ENCODE data around the gene BAHCC1. TPM values are rescaled to one million over a fixed set of nuclear protein-coding genes. Genes with fewer than 3 reads are reported as not detected.

Gene BAHCC1
- total RNA-seq, 1 experiment from 2014 or later, result 33.7 TPM

GRCh38 chr17:81388091-81388611 is 7.1 kb upstream of the BAHCC1 start:
- no TSS peak for BruUV-seq (replicated peaks)
- Histone ChIP-seq H3K27me3 (ENCODE audit: insufficient read depth, low read depth) (no peaks in the 10 kb centered on the region), H4K20me1 (ENCODE audit: insufficient read depth) (no peaks in the 10 kb centered on the region), H3K4me3 (no peak overlapping the region), H3K4me2 (peak overlapping the region; percentile 75; the same call in 1 of the 2 replicates), H2AFZ (no peak overlapping the region), H3K36me3 (ENCODE audit: low read depth) (no peaks in the 10 kb centered on the region), H3K27ac (no peak overlapping the region), H3F3A (ENCODE audit: insufficient read depth, low read depth) (peaks cover 7% of the 10 kb centered on the region; the same call in 1 of the 2 replicates), H3K79me2 (ENCODE audit: low read depth) (peaks cover 9% of the 10 kb centered on the region), H3K4me1 (replicated peaks; ENCODE audit: insufficient read depth) (peaks cover 6% of the 10 kb centered on the region; the same call in 1 of the 2 replicates), H3K9me2 (ENCODE audit: insufficient read depth) (no peaks in the 10 kb centered on the region), H3K9me3 (ENCODE audit: insufficient read depth, low read depth) (no peaks in the 10 kb centered on the region)
- DNase-seq, result no peak
- no peak for TF ChIP-seq CTCF (conservative IDR thresholded peaks at IDR 0.05)
- no peak for TF ChIP-seq EZH2 (IDR thresholded peaks at IDR 0.05; ENCODE audit: low read depth)
- intact Hi-C loops (cut with micrococcal nuclease; ENCODE audit: unreplicated experiment), result no loop called here
- CTCF ChIA-PET, result no interaction called here
- POLR2A ChIA-PET (ENCODE audit: unreplicated experiment), result no interaction called here

- Histone ChIP-seq H3K9me2 (ENCODE audit: insufficient read depth) (no peaks in the 10 kb centered on the region), H3K9me3 (ENCODE audit: insufficient read depth, low read depth) (no peaks in the 10 kb centered on the region), H4K20me1 (ENCODE audit: insufficient read depth) (no peaks in the 10 kb centered on the region), H3K4me2 (no peak overlapping the region), H3K27ac (no peak overlapping the region), H3K4me3 (no peak overlapping the region), H2AFZ (no peak overlapping the region), H3K4me1 (replicated peaks; ENCODE audit: insufficient read depth) (peaks cover 6% of the 10 kb centered on the region; the same call in 1 of the 2 replicates), H3K36me3 (ENCODE audit: low read depth) (no peaks in the 10 kb centered on the region), H3K79me2 (ENCODE audit: low read depth) (peaks cover 10% of the 10 kb centered on the region), H3F3A (ENCODE audit: insufficient read depth, low read depth) (peaks cover 7% of the 10 kb centered on the region; the same call in 1 of the 2 replicates), H3K27me3 (ENCODE audit: insufficient read depth, low read depth) (no peaks in the 10 kb centered on the region)
- ChIA-PET CTCF (no interaction called here), POLR2A (ENCODE audit: unreplicated experiment) (no interaction called here)
- no peak for DNase-seq
- intact Hi-C loops (cut with micrococcal nuclease; ENCODE audit: unreplicated experiment), result no loop called here
- BruUV-seq (replicated peaks), result no TSS peak
- TF ChIP-seq EZH2 (IDR thresholded peaks at IDR 0.05; ENCODE audit: low read depth) (no peak), CTCF (conservative IDR thresholded peaks at IDR 0.05) (no peak)
Measured at GRCh38 chr17:81388612-81389367, 6.5 kb upstream of the BAHCC1 start.

- intact Hi-C loops (cut with micrococcal nuclease; ENCODE audit: unreplicated experiment), result no loop called here
- no peak overlapping the region for H3K4me2 ChIP-seq
- no TSS peak for BruUV-seq (replicated peaks)
Measured at GRCh38 chr17:81389585-81389984, 5.7 kb upstream of the BAHCC1 start.

More at GRCh38 chr17:81389585-81389984, 5.7 kb upstream of the BAHCC1 start:
- H3K9me3 ChIP-seq (ENCODE audit: insufficient read depth, low read depth), result no peaks in the 10 kb centered on the region
- H3K79me2 ChIP-seq (ENCODE audit: low read depth), result peaks cover 10% of the 10 kb centered on the region
- H3K27me3 ChIP-seq (ENCODE audit: insufficient read depth, low read depth), result no peaks in the 10 kb centered on the region
- no peaks in the 10 kb centered on the region for H3K9me2 ChIP-seq (ENCODE audit: insufficient read depth)
- ChIA-PET POLR2A (ENCODE audit: unreplicated experiment) (no interaction called here), CTCF (no interaction called here)
- H2AFZ ChIP-seq, result no peak overlapping the region
- no peak for DNase-seq
- H3F3A ChIP-seq (ENCODE audit: insufficient read depth, low read depth), result peaks cover 7% of the 10 kb centered on the region; the same call in 1 of the 2 replicates
- no peak overlapping the region for H3K4me3 ChIP-seq
- H3K27ac ChIP-seq, result no peak overlapping the region
- TF ChIP-seq CTCF (conservative IDR thresholded peaks at IDR 0.05) (no peak), EZH2 (IDR thresholded peaks at IDR 0.05; ENCODE audit: low read depth) (no peak)
- H3K36me3 ChIP-seq (ENCODE audit: low read depth), result no peaks in the 10 kb centered on the region
- H4K20me1 ChIP-seq (ENCODE audit: insufficient read depth), result no peaks in the 10 kb centered on the region
- H3K4me1 ChIP-seq (replicated peaks; ENCODE audit: insufficient read depth), result peaks cover 12% of the 10 kb centered on the region
